ENCODE data around the gene GABRA6.
A peak's percentile ranks its signal among the peaks of the same experiment; 100 is the strongest.
"Not testable (repeated sequence)": the region's sequence is repeated elsewhere in the genome, so short reads cannot be mapped to it uniquely, and the experiment has no call there.

Gene GABRA6

GRCh38 chr5:161685461-161685860 lies at the start of gene GABRA6:
Gene GABRA6, plus strand, starts transcription at chr5:161685721. Its CDS starts 269 bp downstream, at chr5:161685990.
- no peak for DNase-seq (ENCODE audit: low spot score)

GRCh38 chr5:161637591-161637990 lies 47.9 kb upstream of the GABRA6 start:
- DNase-seq (ENCODE audit: low spot score) = no peak

- no peak for DNase-seq (ENCODE audit: low spot score)
Measured at GRCh38 chr5:161641444-161641843, 44.1 kb upstream of the GABRA6 start.

- DNase-seq (ENCODE audit: low spot score) = no peak
Measured at GRCh38 chr5:161645264-161645663, 40.3 kb upstream of the GABRA6 start.

GRCh38 chr5:161651926-161652325 lies 33.6 kb upstream of the GABRA6 start:
- not testable (repeated sequence) for DNase-seq (ENCODE audit: low spot score)

GRCh38 chr5:161660806-161661205 lies 24.7 kb upstream of the GABRA6 start:
- DNase-seq (ENCODE audit: low spot score) = no peak

- DNase-seq (ENCODE audit: low spot score) = no peak
Measured at GRCh38 chr5:161663431-161663830, 22.1 kb upstream of the GABRA6 start.

- DNase-seq (ENCODE audit: low spot score) = peak; percentile 31
Measured at GRCh38 chr5:161676103-161676502, 9.4 kb upstream of the GABRA6 start.

- no peak for DNase-seq (ENCODE audit: low spot score)
Measured at GRCh38 chr5:161686149-161686548, 628 bp downstream of the GABRA6 start.

- DNase-seq (ENCODE audit: low spot score) = no peak
Measured at GRCh38 chr5:161686881-161687280, 1.4 kb downstream of the GABRA6 start.

- no peak for DNase-seq (ENCODE audit: low spot score)
Measured at GRCh38 chr5:161687316-161687715, 1.8 kb downstream of the GABRA6 start.

- no peak for DNase-seq (ENCODE audit: low spot score)
Measured at GRCh38 chr5:161691911-161692310, 6.4 kb downstream of the GABRA6 start.

GRCh38 chr5:161697001-161697400 lies 11.5 kb downstream of the GABRA6 start:
- DNase-seq (ENCODE audit: low spot score) = no peak

GRCh38 chr5:161700065-161700464 lies 14.5 kb downstream of the GABRA6 start:
- no peak for DNase-seq (ENCODE audit: low spot score)

GRCh38 chr5:161703528-161703927 lies 18.0 kb downstream of the GABRA6 start:
- DNase-seq (ENCODE audit: low spot score) = no peak

GRCh38 chr5:161707382-161707781 lies 21.9 kb downstream of the GABRA6 start:
- no peak for DNase-seq (ENCODE audit: low spot score)

GRCh38 chr5:161709239-161709638 lies 23.7 kb downstream of the GABRA6 start:
- DNase-seq (ENCODE audit: low spot score) = no peak

- no peak for DNase-seq (ENCODE audit: low spot score)
Measured at GRCh38 chr5:161713042-161713441, 27.5 kb downstream of the GABRA6 start.

GRCh38 chr5:161719157-161719556 lies 33.6 kb downstream of the GABRA6 start:
- DNase-seq (ENCODE audit: low spot score) = no peak

- no peak for DNase-seq (ENCODE audit: low spot score)
Measured at GRCh38 chr5:161720460-161720859, 34.9 kb downstream of the GABRA6 start.

- DNase-seq (ENCODE audit: low spot score) = no peak
Measured at GRCh38 chr5:161734741-161735140, 49.2 kb downstream of the GABRA6 start.

GRCh38 chr5:161740433-161740832 lies 54.9 kb downstream of the GABRA6 start:
- no peak for DNase-seq (ENCODE audit: low spot score)

- no peak for DNase-seq (ENCODE audit: low spot score)
Measured at GRCh38 chr5:161744276-161744675, 58.8 kb downstream of the GABRA6 start.

- DNase-seq (ENCODE audit: low spot score) = no peak
Measured at GRCh38 chr5:161745392-161745791, 59.9 kb downstream of the GABRA6 start.

GRCh38 chr5:161751265-161751664 lies 65.7 kb downstream of the GABRA6 start:
- DNase-seq (ENCODE audit: low spot score) = no peak
